Measurements from ENCODE around the gene RHOF.

The RHOF gene

DNA sequence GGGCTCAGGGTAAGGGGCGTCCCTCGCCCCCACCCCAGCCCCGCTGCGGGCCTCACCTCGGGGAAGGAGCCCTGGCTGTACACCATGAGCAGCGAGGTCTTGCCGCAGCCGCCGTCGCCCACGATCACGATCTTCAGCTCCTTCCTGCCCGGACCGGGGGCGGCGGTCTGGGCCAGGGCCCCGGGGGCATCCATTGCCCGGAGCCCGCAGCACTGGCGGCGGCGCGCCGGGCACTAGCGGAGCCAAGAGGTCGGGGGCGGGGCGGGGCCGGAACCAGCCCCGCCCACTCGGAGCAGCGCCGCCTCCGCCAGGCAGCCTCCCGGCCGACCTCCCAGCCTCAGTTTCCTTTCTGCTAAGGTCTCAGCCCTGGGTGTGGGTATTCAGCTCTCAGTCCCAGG is at the start of gene RHOF:
Gene RHOF (minus strand): TSS at position 249 of the 398 bp plus-strand sequence. CDS start 55 bp downstream, at position 194.
- no peak for DNase-seq (ENCODE audit: low read depth)

DNA sequence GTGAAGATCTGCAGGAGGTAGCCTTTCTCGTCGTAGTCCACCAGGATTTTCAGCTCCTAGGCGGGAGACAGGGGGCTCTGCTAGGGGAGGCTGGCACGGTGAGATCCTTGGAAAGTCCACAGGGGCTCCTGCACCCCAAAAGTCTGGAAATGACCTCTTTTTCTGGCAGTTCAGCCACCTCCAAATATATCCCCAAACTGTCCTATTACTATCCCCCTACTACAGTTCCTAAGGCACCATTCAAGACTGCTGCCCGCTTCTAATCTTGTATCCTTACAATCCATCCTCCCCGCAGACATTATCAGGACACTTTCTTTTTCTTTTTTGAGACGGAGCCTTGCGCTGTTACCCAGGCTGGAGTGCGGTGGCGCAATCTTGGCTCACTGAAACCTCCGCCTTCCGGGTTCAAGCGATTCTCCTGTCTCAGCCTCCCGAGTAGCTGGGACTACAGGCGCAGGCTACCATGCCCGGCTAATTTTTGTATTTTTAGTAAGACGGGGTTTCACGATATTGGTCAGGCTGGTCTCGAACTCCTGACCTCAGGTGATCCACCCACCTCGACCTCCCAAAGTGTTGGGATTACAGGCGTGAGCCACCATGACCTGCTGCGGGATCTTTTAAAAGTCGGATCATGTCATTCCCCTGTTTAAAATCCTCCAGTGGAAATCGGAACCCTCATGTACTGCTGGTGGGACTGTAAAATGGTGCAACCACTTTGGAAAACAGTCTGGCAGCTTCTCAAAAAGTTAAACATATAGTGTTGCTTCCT is 46.7 kb upstream of the RHOF start:
- no peak for DNase-seq (ENCODE audit: low read depth)

GRCh38 chr12:121839106-121839992 is 45.9 kb upstream of the RHOF start:
- DNase-seq (ENCODE audit: low read depth), result peak; percentile 95

DNA sequence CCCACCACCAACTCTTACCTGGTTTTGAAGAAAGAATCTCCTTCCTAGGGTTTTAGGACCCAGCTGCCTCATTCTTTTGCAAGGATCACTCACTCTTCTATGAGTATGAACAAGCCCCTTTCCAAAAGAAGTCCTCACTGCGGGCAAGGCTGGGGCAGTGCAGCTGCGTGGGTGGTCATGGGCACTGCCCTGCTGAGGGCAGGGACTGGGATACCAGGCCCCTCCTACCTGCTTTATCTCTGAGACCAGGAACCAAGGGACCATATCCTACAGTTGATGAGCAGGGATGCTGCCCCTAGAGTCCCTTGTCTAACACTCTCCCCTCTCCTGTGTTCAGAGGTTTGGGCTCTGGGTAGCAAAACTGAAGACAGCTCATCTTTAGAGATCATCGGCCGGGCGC is 44.6 kb upstream of the RHOF start:
- no peak for DNase-seq (ENCODE audit: low read depth)

DNA sequence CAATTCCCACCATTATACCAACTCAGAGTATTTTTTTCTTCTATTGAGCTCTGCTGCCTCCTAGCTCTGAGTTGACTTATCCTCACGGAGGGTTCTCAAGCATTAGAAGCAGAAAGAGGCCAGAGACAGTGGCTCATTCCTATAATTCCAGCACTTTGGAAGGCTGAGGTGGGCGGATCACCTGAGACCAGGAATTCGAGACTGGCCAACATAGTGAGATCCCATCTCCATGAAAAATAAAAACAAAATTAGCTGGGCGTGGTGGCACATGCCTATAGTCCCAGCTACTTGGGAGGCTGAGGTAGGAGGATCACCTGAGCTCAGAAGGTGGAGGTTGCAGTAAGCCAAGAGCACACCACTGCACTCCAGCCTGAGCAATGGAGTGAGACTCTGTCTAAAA is 44.2 kb upstream of the RHOF start:
- no peak for DNase-seq (ENCODE audit: low read depth)

DNA sequence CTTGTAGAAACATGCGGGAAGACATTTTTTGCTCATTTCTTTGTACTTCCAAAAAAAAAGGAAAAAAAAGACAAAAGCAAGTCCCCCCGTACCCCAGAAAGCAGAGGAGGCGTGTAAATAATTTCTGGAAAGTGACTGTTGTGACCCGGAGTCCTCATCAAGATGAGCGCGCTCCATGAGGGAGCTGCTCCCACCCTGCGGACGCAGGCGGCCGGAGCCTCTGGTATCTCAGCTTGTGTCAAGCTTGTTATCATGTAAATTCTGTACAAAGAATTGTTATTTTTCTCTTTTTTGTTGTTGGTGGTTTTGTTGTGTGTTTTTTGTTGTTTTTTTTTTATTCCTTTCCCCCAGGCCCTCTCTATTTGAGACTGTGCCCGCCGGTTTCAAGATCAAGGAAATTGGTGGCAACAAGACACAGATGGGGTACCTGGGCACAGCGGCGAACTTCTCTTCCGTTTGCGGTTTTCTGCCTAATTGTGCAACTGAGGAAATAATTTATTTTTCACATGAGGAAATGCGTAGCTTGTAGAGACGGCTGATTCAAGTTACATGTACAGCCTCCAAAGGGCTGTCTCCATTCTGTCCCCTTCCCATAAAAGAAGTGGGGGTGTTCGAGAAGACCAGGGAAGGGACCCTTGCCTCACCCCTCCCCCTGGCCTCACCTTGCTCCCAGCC is 38.2 kb upstream of the RHOF start:
- no peak for DNase-seq (ENCODE audit: low read depth)

- DNase-seq (ENCODE audit: low read depth), result no peak
These were observed 37.2 kb upstream of the RHOF start for GRCh38 chr12:121830588-121831265.

DNA sequence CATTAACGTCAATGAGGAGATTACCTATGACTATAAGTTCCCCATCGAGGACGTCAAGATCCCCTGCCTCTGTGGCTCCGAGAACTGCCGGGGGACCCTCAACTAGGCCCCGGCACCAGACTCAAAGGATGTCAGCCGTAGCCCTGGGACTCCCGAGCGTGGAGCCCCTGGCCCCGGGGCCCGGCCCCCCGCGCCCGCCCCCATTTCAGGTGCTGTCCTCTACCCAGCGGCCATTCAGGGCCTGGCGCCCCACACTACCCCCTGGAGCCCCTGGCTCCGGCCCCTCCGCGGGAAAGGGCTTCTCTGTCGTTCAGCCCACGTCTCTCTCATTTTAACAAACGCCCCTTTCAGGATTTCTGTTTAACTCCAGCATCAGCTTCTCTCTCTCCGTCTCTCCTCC is 36.6 kb upstream of the RHOF start:
- DNase-seq (ENCODE audit: low read depth), result no peak

DNA sequence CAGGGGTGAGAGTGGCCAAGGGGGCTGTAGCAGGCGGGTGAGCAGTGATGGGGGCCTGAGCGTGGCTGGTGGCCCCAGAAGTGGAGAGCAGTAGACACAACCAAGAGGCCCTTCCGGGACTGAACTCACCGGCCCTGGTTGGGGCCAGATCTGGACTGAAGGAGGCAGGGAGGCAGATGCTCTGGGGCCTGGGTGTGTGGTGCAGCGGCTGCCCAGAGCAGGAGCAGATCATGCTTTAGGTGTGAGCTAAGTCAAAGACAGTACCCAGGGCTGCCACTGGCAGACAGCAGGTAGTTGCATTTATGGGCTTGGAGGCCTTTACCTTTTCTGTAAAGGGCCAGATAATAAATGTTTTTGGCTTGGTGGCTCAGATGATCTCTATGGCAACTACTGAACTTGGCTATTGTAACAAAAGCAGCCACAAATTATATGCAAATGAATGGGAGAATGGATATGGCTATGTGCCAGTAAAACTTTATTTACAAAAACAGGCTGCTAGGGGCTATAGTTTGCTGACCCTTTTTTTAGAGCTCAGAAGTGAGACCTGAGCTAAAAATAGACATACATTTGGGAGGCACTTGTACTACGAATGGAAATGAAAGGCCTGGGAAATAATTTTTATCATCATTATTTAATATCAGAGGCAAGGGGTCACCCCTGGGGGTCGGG is 35.9 kb upstream of the RHOF start:
- DNase-seq (ENCODE audit: low read depth), result no peak

- no peak for DNase-seq (ENCODE audit: low read depth)
These were observed 35.3 kb upstream of the RHOF start for GRCh38 chr12:121828826-121829225.

DNA sequence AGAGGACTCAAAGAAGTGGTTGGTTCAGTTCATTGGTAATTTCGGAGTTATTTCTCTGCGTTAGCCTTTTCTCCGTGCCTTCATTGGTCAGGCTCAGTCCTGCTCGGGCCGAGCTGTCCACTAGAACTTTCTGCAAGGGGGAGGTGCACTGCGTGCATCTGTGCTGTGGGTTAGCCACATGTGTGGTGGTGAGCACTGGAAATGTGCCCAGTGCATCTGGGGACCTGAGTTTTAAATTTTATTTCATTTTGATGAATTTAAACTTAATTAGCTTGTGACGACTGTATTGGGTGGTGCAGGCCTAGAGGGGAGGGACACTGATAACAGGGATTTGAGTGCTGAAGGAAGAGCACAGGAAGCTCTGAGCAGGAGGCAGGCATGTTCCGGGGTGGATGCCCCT is 34.8 kb upstream of the RHOF start:
- no peak for DNase-seq (ENCODE audit: low read depth)

DNA sequence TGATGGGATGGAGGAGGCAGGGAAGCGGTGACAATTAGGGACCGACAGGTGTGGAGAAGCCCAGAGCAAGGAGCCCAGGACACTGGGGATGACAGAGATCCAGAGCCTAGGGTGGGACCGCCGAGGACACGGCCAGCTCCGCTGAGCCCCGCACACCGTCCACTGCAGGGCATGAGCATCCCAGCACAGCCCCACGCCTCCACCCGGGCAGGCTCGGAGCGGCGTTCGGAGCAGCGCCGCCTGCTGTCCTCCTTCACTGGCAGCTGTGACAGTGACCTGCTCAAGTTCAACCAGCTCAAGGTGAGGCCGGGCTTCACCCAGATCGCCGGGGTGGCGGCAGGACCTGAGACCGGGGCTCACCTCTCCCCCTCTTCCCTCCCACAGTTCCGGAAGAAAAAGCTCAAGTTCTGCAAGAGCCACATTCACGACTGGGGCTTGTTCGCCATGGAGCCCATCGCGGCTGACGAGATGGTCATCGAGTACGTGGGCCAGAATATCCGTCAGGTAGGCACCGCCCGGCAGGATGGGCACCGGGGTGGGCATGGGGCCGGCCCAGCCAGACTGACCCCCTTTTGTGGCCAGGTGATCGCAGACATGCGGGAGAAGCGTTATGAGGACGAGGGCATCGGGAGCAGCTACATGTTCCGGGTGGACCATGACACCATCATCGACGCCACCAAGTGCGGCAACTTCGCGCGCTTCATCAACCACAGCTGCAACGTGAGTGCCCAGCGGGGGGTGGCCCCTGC is 34.0 kb upstream of the RHOF start:
- DNase-seq (ENCODE audit: low read depth), result no peak

GRCh38 chr12:121826318-121827150 is 33.0 kb upstream of the RHOF start:
- no peak for DNase-seq (ENCODE audit: low read depth)

DNA sequence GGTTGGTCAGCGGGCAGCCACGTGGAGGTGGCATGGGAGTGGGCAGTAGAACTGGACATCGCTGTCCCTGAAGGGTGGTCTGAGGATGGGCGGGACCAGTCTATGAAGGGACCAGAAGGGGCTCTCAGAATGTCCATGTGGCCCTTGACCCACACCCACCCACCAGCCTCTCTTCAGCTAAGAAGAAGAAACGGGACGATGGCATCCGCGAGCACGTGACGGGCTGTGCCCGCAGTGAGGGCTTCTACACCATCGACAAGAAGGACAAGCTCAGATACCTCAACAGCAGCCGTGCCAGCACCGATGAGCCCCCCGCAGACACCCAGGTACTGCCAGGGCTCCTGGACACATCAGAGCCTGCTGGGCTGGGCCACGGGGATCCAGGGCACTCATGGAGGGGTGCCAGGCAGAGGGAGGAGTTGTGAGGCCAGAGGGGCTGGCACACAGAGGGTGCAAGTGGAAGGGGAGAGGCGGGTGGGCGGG is 31.6 kb upstream of the RHOF start:
- no peak for DNase-seq (ENCODE audit: low read depth)

DNA sequence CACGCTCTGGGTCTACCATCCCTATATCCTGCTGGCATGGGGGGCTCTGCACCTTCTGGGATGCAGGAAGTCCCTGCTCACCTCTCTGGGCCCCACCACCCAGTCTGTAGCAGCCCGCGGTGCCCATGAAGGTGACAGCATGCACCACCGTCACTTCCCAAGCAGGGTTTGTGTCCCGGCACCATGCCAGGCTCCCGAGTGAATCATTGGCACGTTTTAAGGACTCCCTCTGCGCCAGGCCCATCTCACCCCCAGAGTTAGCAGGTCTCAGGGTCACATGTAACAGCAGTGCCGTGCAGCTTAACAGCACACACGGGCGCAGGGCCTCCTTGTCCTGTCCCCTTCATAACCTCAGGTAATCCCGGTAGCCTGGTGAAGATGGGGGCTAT is 30.2 kb upstream of the RHOF start:
- no peak for DNase-seq (ENCODE audit: low read depth)

GRCh38 chr12:121823101-121823726 is 29.7 kb upstream of the RHOF start:
- no peak for DNase-seq (ENCODE audit: low read depth)

DNA sequence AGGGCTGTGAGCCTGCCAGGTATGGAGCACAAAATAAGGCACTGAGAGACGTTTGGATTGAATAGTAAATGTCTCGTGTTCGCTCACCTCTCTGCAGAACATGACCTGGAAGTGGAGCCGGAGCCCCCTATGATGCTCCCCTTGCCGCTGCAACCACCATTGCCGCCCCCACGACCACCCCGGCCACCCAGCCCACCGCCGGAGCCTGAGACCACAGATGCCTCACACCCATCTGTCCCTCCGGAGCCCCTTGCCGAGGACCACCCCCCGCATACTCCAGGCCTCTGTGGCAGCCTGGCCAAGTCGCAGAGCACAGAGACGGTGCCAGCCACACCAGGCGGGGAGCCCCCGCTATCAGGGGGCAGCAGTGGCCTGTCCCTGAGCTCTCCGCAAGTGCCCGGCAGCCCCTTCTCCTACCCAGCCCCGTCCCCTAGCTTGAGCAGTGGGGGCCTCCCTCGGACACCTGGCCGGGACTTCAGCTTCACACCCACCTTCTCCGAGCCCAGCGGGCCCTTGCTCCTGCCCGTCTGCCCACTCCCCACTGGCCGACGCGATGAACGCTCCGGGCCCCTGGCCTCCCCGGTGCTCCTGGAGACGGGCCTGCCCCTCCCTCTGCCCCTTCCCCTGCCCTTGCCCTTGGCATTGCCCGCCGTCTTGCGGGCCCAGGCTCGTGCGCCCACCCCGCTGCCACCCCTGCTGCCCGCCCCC is 29.1 kb upstream of the RHOF start:
- no peak for DNase-seq (ENCODE audit: low read depth)

DNA sequence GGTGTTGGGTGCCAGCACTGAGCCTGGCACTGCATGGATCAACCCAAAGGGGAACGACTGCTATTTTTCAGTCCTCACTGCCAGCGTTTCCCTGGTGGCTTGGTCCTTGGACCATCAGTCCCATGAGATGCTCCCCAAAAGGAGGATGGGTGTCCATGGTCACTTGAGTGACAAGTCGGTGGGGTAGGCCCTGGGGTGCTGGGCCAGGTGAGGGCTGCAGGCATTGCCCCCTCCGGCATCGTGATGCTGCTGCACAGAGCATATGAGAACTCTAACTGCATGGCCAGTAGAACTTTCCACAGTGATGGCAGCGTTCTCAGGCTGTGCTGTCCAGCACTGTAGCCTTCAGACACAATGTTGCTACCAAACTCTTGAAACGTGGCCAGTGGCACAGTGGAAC is 26.6 kb upstream of the RHOF start:
- no peak for DNase-seq (ENCODE audit: low read depth)
